Mesendoderm (in vitro differentiated cells): ENCODE measurements around the gene MYBPHL.
A peak's percentile ranks its signal among the peaks of the same experiment; 100 is the strongest.

Experiments
- DNase-seq: peaks from one replicate; pipeline ENCODE4 v3.0.0; 2013
- H2AK5ac ChIP-seq: 2 replicates; pipeline ENCODE4 v1.6.1; 2013; ENCODE audit warnings: low read length, inconsistent platforms
- H2BK120ac ChIP-seq: 2 replicates; pipeline ENCODE4 v1.6.1; 2013; ENCODE audit warnings: low read depth, mild to moderate bottlenecking, low read length, moderate library complexity, mixed read lengths
- H2BK15ac ChIP-seq: replicated peaks from 2 replicates; pipeline ENCODE4 v1.6.1; 2013; ENCODE audit warnings: low read depth, mild to moderate bottlenecking, moderate library complexity
- H2BK5ac ChIP-seq: 2 replicates; pipeline ENCODE4 v1.6.1; 2013; ENCODE audit warnings: low read length, inconsistent platforms
- H3K18ac ChIP-seq: 2 replicates; pipeline ENCODE4 v1.6.1; 2013; ENCODE audit warnings: mild to moderate bottlenecking, low read length, mixed read lengths
- H3K23ac ChIP-seq: one replicate; pipeline ENCODE4 v1.6.1; 2013; ENCODE audit warnings: low read length
- H3K27ac ChIP-seq: 2 replicates; pipeline ENCODE4 v1.5.1; 2013; ENCODE audit warnings: low read depth, mild to moderate bottlenecking, inconsistent platforms, low read length, moderate library complexity
- H3K27me3 ChIP-seq: 2 replicates; pipeline ENCODE4 v1.6.1; 2013; ENCODE audit warnings: low read length, control low read depth, mild to moderate bottlenecking, inconsistent platforms; ENCODE audit not compliant: insufficient read depth, poor library complexity
- H3K36me3 ChIP-seq: 2 replicates; pipeline ENCODE4 v1.6.1; 2013; ENCODE audit warnings: low read length, inconsistent platforms; ENCODE audit not compliant: control insufficient read depth, insufficient read depth
- H3K4ac ChIP-seq: one replicate; pipeline ENCODE4 v1.6.1; 2013; ENCODE audit warnings: low read depth, mild to moderate bottlenecking, low read length, moderate library complexity
- H3K4me1 ChIP-seq: 2 replicates; pipeline ENCODE4 v1.6.1; 2013; ENCODE audit warnings: low read depth, low read length, inconsistent platforms; ENCODE audit not compliant: control insufficient read depth
- H3K4me2 ChIP-seq: 2 replicates; pipeline ENCODE4 v1.6.1; 2013; ENCODE audit warnings: low read length
- H3K4me3 ChIP-seq: 2 replicates; pipeline ENCODE4 v1.5.1; 2013; ENCODE audit warnings: mild to moderate bottlenecking, low read length
- H3K56ac ChIP-seq: one replicate; pipeline ENCODE4 v1.6.1; 2013; ENCODE audit warnings: low read length
- H3K79me1 ChIP-seq: 2 replicates; pipeline ENCODE4 v1.6.1; 2013; ENCODE audit warnings: low read length, inconsistent platforms
- H3K79me2 ChIP-seq: 2 replicates; pipeline ENCODE4 v1.6.1; 2013; ENCODE audit warnings: mild to moderate bottlenecking, low read length; ENCODE audit not compliant: control insufficient read depth, insufficient read depth
- H3K9ac ChIP-seq: 2 replicates; pipeline ENCODE4 v1.6.1; 2013; ENCODE audit warnings: low read length, inconsistent platforms
- H4K5ac ChIP-seq: one replicate; pipeline ENCODE4 v1.6.1; 2013; ENCODE audit warnings: low read length
- H4K8ac ChIP-seq: one replicate; pipeline ENCODE4 v1.6.1; 2013; ENCODE audit warnings: low read depth, mild to moderate bottlenecking, control low read depth, low read length, moderate library complexity
- WGBS: extraction: QIAGEN DNeasy Blood & Tissue Kit; methylation state at CpG from one replicate; pipeline ENCODE4 v1.1.7; 2013; ENCODE audit warnings: low lambda C conversion rate, missing lambda C conversion rate; ENCODE audit not compliant: insufficient coverage; ENCODE audit errors: extremely low coverage; 5-methylcytosine and 5-hydroxymethylcytosine counted together

The MYBPHL gene

DNA sequence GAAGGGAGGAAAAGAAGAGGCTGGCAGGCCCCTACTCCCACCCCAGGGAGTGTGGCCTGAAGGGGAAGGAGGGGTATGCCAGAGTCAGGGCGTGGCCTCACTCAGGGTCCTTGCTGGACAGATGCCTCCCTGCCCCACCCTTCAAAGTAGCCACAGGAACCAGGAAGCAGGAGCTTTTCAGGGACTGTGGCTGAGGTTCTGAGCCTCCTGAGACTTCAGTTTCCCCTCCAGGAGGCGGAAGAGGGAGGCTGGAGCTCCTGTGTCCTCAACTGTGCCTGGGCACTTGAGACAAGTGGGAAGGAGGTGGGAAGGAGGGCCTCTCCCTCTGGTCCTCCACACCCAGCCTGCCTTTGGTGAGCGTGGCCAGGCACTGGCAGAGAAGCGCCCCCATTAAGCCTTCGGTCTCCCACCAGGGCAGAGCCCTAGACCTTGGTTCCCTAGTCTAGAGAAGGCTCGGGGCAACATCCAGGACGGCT lies 52.2 kb downstream of the MYBPHL start:
- H2BK15ac ChIP-seq: no peak overlapping the region
- no peak overlapping the region for H4K5ac ChIP-seq
- no CpG with 5 or more reads among the region's 7 CpGs for WGBS
- no peaks in the 10 kb centered on the region for H3K36me3 ChIP-seq
- H3K4ac ChIP-seq: no peak overlapping the region
- no peak overlapping the region for H3K4me3 ChIP-seq
- H3K9ac ChIP-seq: peak overlapping the region; percentile 4
- H2AK5ac ChIP-seq: no peak overlapping the region
- H3K4me1 ChIP-seq: peaks cover 10% of the 10 kb centered on the region
- H3K56ac ChIP-seq: peak overlapping the region; percentile 60
- no peak overlapping the region for H3K27ac ChIP-seq
- H3K79me2 ChIP-seq: no peaks in the 10 kb centered on the region
- no peak overlapping the region for H2BK5ac ChIP-seq
- H3K79me1 ChIP-seq: no peaks in the 10 kb centered on the region
- no peak overlapping the region for H3K4me2 ChIP-seq
- H4K8ac ChIP-seq: no peak overlapping the region
- no peaks in the 10 kb centered on the region for H3K27me3 ChIP-seq
- no peak overlapping the region for H3K18ac ChIP-seq
- H2BK120ac ChIP-seq: no peak overlapping the region
- H3K23ac ChIP-seq: no peak overlapping the region
- peak; percentile 46 for DNase-seq

GRCh38 chr1:109253803-109254620 lies 52.8 kb downstream of the MYBPHL start:
- no peaks in the 10 kb centered on the region for H3K36me3 ChIP-seq
- H3K27ac ChIP-seq: peak overlapping the region; percentile 80
- peak overlapping the region; percentile 83 for H3K4ac ChIP-seq
- H2BK5ac ChIP-seq: peak overlapping the region; percentile 43
- H3K18ac ChIP-seq: peak overlapping the region; percentile 44
- H3K4me1 ChIP-seq: peaks cover 10% of the 10 kb centered on the region
- no peak overlapping the region for H4K5ac ChIP-seq
- DNase-seq: peak; percentile 85
- H2AK5ac ChIP-seq: peak overlapping the region; percentile 56
- peak overlapping the region; percentile 71 for H3K56ac ChIP-seq
- no peak overlapping the region for H3K4me2 ChIP-seq
- no peaks in the 10 kb centered on the region for H3K79me1 ChIP-seq
- H3K79me2 ChIP-seq: no peaks in the 10 kb centered on the region
- no peak overlapping the region for H3K23ac ChIP-seq
- no peaks in the 10 kb centered on the region for H3K27me3 ChIP-seq
- no peak overlapping the region for H3K4me3 ChIP-seq
- H3K9ac ChIP-seq: peak overlapping the region; percentile 46
- H2BK120ac ChIP-seq: peak overlapping the region; percentile 30
- no peak overlapping the region for H4K8ac ChIP-seq
- H2BK15ac ChIP-seq: no peak overlapping the region
- WGBS: no CpG with 5 or more reads among the region's 9 CpGs

DNA sequence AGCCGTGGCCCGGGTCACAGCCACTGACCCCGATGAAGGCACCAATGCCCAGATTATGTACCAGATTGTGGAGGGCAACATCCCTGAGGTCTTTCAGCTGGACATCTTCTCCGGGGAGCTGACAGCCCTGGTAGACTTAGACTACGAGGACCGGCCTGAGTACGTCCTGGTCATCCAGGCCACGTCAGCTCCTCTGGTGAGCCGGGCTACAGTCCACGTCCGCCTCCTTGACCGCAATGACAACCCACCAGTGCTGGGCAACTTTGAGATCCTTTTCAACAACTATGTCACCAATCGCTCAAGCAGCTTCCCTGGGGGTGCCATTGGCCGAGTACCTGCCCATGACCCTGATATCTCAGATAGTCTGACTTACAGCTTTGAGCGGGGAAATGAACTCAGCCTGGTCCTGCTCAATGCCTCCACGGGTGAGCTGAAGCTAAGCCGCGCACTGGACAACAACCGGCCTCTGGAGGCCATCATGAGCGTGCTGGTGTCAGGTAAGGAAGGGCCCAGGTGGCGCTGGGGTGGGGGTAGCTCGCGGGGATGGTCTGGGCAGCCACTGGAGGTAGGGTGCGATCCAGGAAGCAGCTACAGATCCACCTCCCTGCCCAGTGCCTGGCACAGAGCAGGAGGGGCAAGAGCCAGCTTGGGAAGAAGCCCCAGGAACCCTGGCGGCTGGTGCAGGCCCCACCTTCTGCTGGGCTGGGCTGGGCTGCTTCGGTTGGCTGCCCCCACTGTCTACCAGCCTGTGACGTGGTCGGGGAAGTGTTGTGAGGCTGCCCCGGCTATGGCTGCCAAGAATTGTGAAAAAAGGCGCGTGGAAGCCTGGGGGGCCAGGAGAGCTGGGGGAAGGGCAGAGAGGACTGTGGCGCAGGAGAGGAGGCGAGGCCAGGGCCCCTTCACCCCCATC lies 53.7 kb downstream of the MYBPHL start:
- H3K4me1 ChIP-seq: peaks cover 10% of the 10 kb centered on the region
- no peak overlapping the region for H3K23ac ChIP-seq
- DNase-seq: no peak
- H3K9ac ChIP-seq: peak overlapping the region; percentile 21
- WGBS: no CpG with 5 or more reads among the region's 33 CpGs
- no peaks in the 10 kb centered on the region for H3K79me1 ChIP-seq
- no peak overlapping the region for H3K4me3 ChIP-seq
- peak overlapping the region; percentile 44 for H3K18ac ChIP-seq
- no peak overlapping the region for H2AK5ac ChIP-seq
- no peaks in the 10 kb centered on the region for H3K27me3 ChIP-seq
- no peak overlapping the region for H2BK15ac ChIP-seq
- no peak overlapping the region for H3K4ac ChIP-seq
- peak overlapping the region; percentile 80 for H3K27ac ChIP-seq
- H4K8ac ChIP-seq: no peak overlapping the region
- H3K36me3 ChIP-seq: no peaks in the 10 kb centered on the region
- no peak overlapping the region for H2BK5ac ChIP-seq
- H4K5ac ChIP-seq: no peak overlapping the region
- H3K79me2 ChIP-seq: no peaks in the 10 kb centered on the region
- no peak overlapping the region for H2BK120ac ChIP-seq
- H3K56ac ChIP-seq: peak overlapping the region; percentile 71
- no peak overlapping the region for H3K4me2 ChIP-seq

GRCh38 chr1:109252167-109252892 lies 54.5 kb downstream of the MYBPHL start:
- Histone ChIP-seq H3K56ac (no peak overlapping the region), H2BK120ac (no peak overlapping the region), H2BK15ac (no peak overlapping the region), H2BK5ac (no peak overlapping the region), H3K79me1 (no peaks in the 10 kb centered on the region), H3K4me3 (no peak overlapping the region), H3K79me2 (no peaks in the 10 kb centered on the region), H4K5ac (no peak overlapping the region), H3K18ac (no peak overlapping the region), H3K4ac (no peak overlapping the region), H3K9ac (no peak overlapping the region), H3K4me2 (no peak overlapping the region), H3K23ac (no peak overlapping the region), H3K4me1 (peaks cover 10% of the 10 kb centered on the region), H4K8ac (no peak overlapping the region), H3K36me3 (no peaks in the 10 kb centered on the region), H2AK5ac (no peak overlapping the region), H3K27ac (no peak overlapping the region), H3K27me3 (no peaks in the 10 kb centered on the region)
- no peak for DNase-seq
- no CpG with 5 or more reads among the region's 31 CpGs for WGBS

DNA sequence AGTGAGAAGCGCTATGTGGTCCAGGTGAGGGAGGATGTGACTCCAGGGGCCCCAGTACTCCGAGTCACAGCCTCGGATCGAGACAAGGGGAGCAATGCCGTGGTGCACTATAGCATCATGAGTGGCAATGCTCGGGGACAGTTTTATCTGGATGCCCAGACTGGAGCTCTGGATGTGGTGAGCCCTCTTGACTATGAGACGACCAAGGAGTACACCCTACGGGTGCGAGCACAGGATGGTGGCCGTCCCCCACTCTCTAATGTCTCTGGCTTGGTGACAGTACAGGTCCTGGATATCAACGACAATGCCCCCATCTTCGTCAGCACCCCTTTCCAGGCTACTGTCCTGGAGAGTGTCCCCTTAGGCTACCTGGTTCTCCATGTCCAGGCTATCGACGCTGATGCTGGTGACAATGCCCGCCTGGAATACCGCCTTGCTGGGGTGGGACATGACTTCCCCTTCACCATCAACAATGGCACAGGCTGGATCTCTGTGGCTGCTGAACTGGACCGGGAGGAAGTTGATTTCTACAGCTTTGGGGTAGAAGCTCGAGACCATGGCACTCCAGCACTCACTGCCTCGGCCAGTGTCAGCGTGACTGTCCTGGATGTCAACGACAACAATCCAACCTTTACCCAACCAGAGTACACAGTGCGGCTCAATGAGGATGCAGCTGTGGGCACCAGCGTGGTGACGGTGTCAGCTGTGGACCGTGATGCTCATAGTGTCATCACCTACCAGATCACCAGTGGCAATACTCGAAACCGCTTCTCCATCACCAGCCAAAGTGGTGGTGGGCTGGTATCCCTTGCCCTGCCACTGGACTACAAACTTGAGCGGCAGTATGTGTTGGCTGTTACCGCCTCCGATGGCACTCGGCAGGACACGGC lies 55.3 kb downstream of the MYBPHL start:
- H3K79me1 ChIP-seq: no peaks in the 10 kb centered on the region
- no peak overlapping the region for H3K4me3 ChIP-seq
- no peak overlapping the region for H2BK120ac ChIP-seq
- H3K4ac ChIP-seq: no peak overlapping the region
- no peak overlapping the region for H2BK15ac ChIP-seq
- H2BK5ac ChIP-seq: no peak overlapping the region
- no peak overlapping the region for H4K8ac ChIP-seq
- no peak overlapping the region for H4K5ac ChIP-seq
- H3K36me3 ChIP-seq: no peaks in the 10 kb centered on the region
- DNase-seq: no peak
- no CpG with 5 or more reads among the region's 32 CpGs for WGBS
- H3K56ac ChIP-seq: no peak overlapping the region
- no peaks in the 10 kb centered on the region for H3K27me3 ChIP-seq
- peaks cover 10% of the 10 kb centered on the region for H3K4me1 ChIP-seq
- H3K23ac ChIP-seq: no peak overlapping the region
- no peak overlapping the region for H3K27ac ChIP-seq
- H3K79me2 ChIP-seq: no peaks in the 10 kb centered on the region
- H3K9ac ChIP-seq: no peak overlapping the region
- no peak overlapping the region for H3K4me2 ChIP-seq
- no peak overlapping the region for H3K18ac ChIP-seq
- H2AK5ac ChIP-seq: no peak overlapping the region
